ENCODE data around the gene FUOM. TPM values are rescaled to one million over a fixed set of nuclear protein-coding genes. Genes with fewer than 3 reads are reported as not detected.

Gene FUOM
- total and polyA plus RNA-seq, 2 of the 8 experiments (the other 6 are each of a cell fraction or from before 2014, with no cell fraction given), result 22.0 to 30.4 TPM

DNA sequence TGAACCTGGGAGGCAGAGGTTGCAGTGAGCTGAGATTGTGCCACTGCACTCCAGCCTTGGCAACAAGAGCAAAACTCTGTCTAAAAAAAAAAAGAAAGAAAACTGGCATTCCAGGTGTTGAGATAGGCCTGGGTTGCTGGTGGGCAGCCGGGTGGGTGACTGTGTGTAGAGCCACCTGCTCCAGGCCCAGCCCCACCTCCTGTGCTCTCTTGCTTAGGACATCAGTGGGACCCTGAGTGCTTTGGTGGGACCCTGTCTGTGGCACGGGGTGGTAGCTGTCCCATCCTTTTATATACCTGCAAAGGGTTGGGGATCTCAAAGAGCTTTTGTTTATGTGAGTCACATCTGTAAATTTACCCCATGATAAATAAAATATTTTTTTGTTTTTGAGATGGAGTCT lies 27.4 kb upstream of the FUOM start (continued):
- TF ChIP-seq CHD7 (IDR thresholded peaks at IDR 0.05; ENCODE audit: insufficient replicate concordance, low read length), result no peak
- no peak for TF ChIP-seq JUN (IDR thresholded peaks at IDR 0.05; ENCODE audit: low read depth, low read length)
- TF ChIP-seq PHF8 (conservative IDR thresholded peaks at IDR 0.05; ENCODE audit: low read depth, low read length), result no peak
- TF ChIP-seq POLR2AphosphoS5 (IDR thresholded peaks at IDR 0.05; ENCODE audit: low read depth, low read length), result no peak
